SK-N-SH (cell line): ENCODE measurements around the gene PAGE2. TPM values are rescaled to one million over a fixed set of nuclear protein-coding genes. Genes with fewer than 3 reads are reported as not detected.

Experiments
- CTCF ChIA-PET: fragments of 300-600, 350-600 bp; formaldehyde crosslinking; extraction: SDS; loops from one replicate; lab custom pipeline; 2021; lab: Yijun Ruan, JAX
- POLR2A ChIA-PET: fragments of 350-600 bp; sonication (Branson Sonifier 250); formaldehyde crosslinking; extraction: SDS; loops from one replicate; lab custom pipeline; 2020; ENCODE audit warnings: antibody characterized with exemption, inconsistent platforms; lab: Yijun Ruan, JAX
- DNase-seq: peaks from one replicate; pipeline ENCODE4 v3.0.0; 2012
- H2AFZ ChIP-seq: fragments of 200-600 bp; sonication (generic); 2 replicates; pipeline ENCODE4 v1.8.1; 2016; ENCODE audit warnings: antibody characterized with exemption, mild to moderate bottlenecking, low read depth
- H3F3A ChIP-seq: fragments of 200-600 bp; sonication (generic); replicated peaks from 2 replicates; pipeline ENCODE3; 2016; ENCODE audit warnings: antibody characterized with exemption, mild to moderate bottlenecking; ENCODE audit not compliant: insufficient read depth
- H3K27ac ChIP-seq, 2 experiments: fragments of 200-500 bp in 1 of 2; fragments of 200-600 bp in 1 of 2; sonication (Bioruptor generic) in 1 of 2; sonication (generic), shearing (Covaris generic) in 1 of 2; 2 replicates each; pipeline versions ENCODE4 v1.5.1 to v1.6.1; 2014 to 2016; ENCODE audit warnings: low read depth in 2 of 2, inconsistent platforms in 1 of 2, low read length in 1 of 2, mild to moderate bottlenecking in 1 of 2, mixed read lengths in 1 of 2
- H3K27me3 ChIP-seq: fragments of 200-600 bp; sonication (generic), shearing (Covaris generic); 2 replicates; pipeline ENCODE4 v1.6.1; 2016; ENCODE audit warnings: mixed run types; ENCODE audit not compliant: insufficient read depth
- H3K36me3 ChIP-seq, 2 experiments: fragments of 200-500 bp in 1 of 2; fragments of 200-600 bp in 1 of 2; sonication (Bioruptor generic) in 1 of 2; sonication (generic) in 1 of 2; replicated peaks in 1 of 2; 2 replicates each; pipeline versions ENCODE3 to v1.5.1; 2014 to 2016; ENCODE audit warnings: low read length in 1 of 2, mild to moderate bottlenecking in 1 of 2; ENCODE audit not compliant: insufficient read depth in 2 of 2, control insufficient read depth in 1 of 2
- H3K4me1 ChIP-seq, 2 experiments: fragments of 200-500 bp in 1 of 2; fragments of 200-600 bp in 1 of 2; sonication (Bioruptor generic) in 1 of 2; sonication (generic), shearing (Covaris generic) in 1 of 2; 2 replicates each; pipeline versions ENCODE4 v1.5.1 to v1.6.1; 2014 to 2016; ENCODE audit warnings: low read depth in 1 of 2, low read length in 1 of 2, mixed run types in 1 of 2; ENCODE audit not compliant: insufficient read depth in 2 of 2, control insufficient read depth in 1 of 2
- H3K4me2 ChIP-seq: fragments of 200-600 bp; sonication (generic), shearing (Covaris generic); 2 replicates; pipeline ENCODE4 v1.6.1; 2017; ENCODE audit warnings: mixed run types
- H3K4me3 ChIP-seq, 2 experiments: fragments of 200-500 bp in 1 of 2; fragments of 200-600 bp in 1 of 2; sonication (Bioruptor generic) in 1 of 2; sonication (generic), shearing (Covaris generic) in 1 of 2; 2 replicates each; pipeline versions ENCODE4 v1.5.1 to v1.8.1; 2014 to 2016; ENCODE audit warnings: low read depth in 2 of 2, inconsistent platforms in 1 of 2, low read length in 1 of 2, mild to moderate bottlenecking in 1 of 2, mixed read lengths in 1 of 2, moderate library complexity in 1 of 2
- H3K79me2 ChIP-seq: fragments of 200-600 bp; sonication (generic); 2 replicates; pipeline ENCODE4 v1.8.1; 2017; ENCODE audit warnings: mild to moderate bottlenecking; ENCODE audit not compliant: insufficient read depth
- H3K9ac ChIP-seq: fragments of 200-600 bp; sonication (generic); 2 replicates; pipeline ENCODE4 v1.6.1; 2017; ENCODE audit warnings: mixed run types
- H3K9me2 ChIP-seq: fragments of 200-600 bp; sonication (generic); 2 replicates; pipeline ENCODE4 v1.6.1; 2017; ENCODE audit warnings: mixed run types
- H3K9me3 ChIP-seq: fragments of 200-600 bp; sonication (generic); 2 replicates; pipeline ENCODE4 v1.6.1; 2017; ENCODE audit warnings: mixed run types, mild to moderate bottlenecking, moderate library complexity
- H4K20me1 ChIP-seq: fragments of 200-600 bp; sonication (generic); 2 replicates; pipeline ENCODE4 v1.6.1; 2017; ENCODE audit warnings: mild to moderate bottlenecking, mixed run types; ENCODE audit not compliant: insufficient read depth
- CHD2 ChIP-seq: fragments of 150-350 bp; IDR thresholded peaks from 2 replicates; pipeline ENCODE4 v1.6.1; 2018; ENCODE audit warnings: low read length; ENCODE audit not compliant: partially characterized antibody
- ELF1 ChIP-seq: IDR thresholded peaks from 2 replicates; pipeline ENCODE4 v1.4.0; 2012
- EZH2phosphoT487 ChIP-seq: fragments of 200-600 bp; sonication (generic); IDR thresholded peaks from 2 replicates; pipeline ENCODE4 v1.6.1; 2017; ENCODE audit warnings: low read depth, mixed run types, mild to moderate bottlenecking, antibody characterized with exemption, moderate library complexity, borderline replicate concordance
- FOXM1 ChIP-seq: IDR thresholded peaks from 2 replicates; pipeline ENCODE4 v1.4.0; 2012; ENCODE audit warnings: low read depth, mild to moderate bottlenecking
- GABPA ChIP-seq: IDR thresholded peaks from 2 replicates; pipeline ENCODE4 v1.4.0; 2012; ENCODE audit warnings: low read depth, mild to moderate bottlenecking
- MAX ChIP-seq: IDR thresholded peaks from 2 replicates; pipeline ENCODE4 v1.4.0; 2012; ENCODE audit warnings: low read depth
- MEF2A ChIP-seq: IDR thresholded peaks from 2 replicates; pipeline ENCODE4 v1.4.0; 2012; ENCODE audit warnings: low read depth, borderline replicate concordance
- RAD21 ChIP-seq: IDR thresholded peaks from 2 replicates; pipeline ENCODE4 v1.6.1; 2012; ENCODE audit warnings: mild to moderate bottlenecking, low read length
- SIN3A ChIP-seq: IDR thresholded peaks from 2 replicates; pipeline ENCODE4 v1.6.1; 2012; ENCODE audit warnings: low read depth, mild to moderate bottlenecking, low read length, moderate library complexity, borderline replicate concordance
- SMC3 ChIP-seq: IDR thresholded peaks from 2 replicates; pipeline ENCODE4 v1.6.1; 2012; ENCODE audit warnings: low read depth, low read length, improper control_type of control experiment
- TAF1 ChIP-seq: IDR thresholded peaks from 2 replicates; pipeline ENCODE4 v1.6.1; 2012; ENCODE audit warnings: low read depth, mild to moderate bottlenecking, low read length, moderate library complexity, borderline replicate concordance
- TEAD4 ChIP-seq: IDR thresholded peaks from 2 replicates; pipeline ENCODE4 v1.4.0; 2012; ENCODE audit warnings: mild to moderate bottlenecking, borderline replicate concordance; ENCODE audit not compliant: insufficient read depth
- USF2 ChIP-seq: fragments of 150-350 bp; IDR thresholded peaks from 2 replicates; pipeline ENCODE4 v1.6.1; 2017; ENCODE audit warnings: antibody characterized with exemption, low read length, low read depth, borderline replicate concordance
- YY1 ChIP-seq: IDR thresholded peaks from 2 replicates; pipeline ENCODE4 v1.4.0; 2012; ENCODE audit warnings: low read depth, mild to moderate bottlenecking
- WGBS: methylation state at CpG from one replicate; pipeline ENCODE4 v1.1.6; 2017; ENCODE audit warnings: low lambda C conversion rate; 5-methylcytosine and 5-hydroxymethylcytosine counted together
- polyA plus RNA-seq, 3 experiments: library from polyadenylated mRNA; depleted of rRNA; stranded (reverse); fragments of >200 nt; gene quantifications; 2 replicates each; pipeline ENCODE4 v1.2.3, GENCODE V29; 2012

The PAGE2 gene
- polyA plus RNA-seq, 1 of the 3 experiments (the other 2 are of a cell fraction) = 4.2 TPM

GRCh38 chrX:55127692-55128091 is 38.9 kb downstream of the PAGE2 start (continued):
- TF ChIP-seq YY1 = no peak
- no peak for TF ChIP-seq RAD21
- no peak for TF ChIP-seq SIN3A
- no peak for TF ChIP-seq GABPA
- no peak for TF ChIP-seq MEF2A
- no peak for TF ChIP-seq TAF1
- no peak for TF ChIP-seq USF2
- TF ChIP-seq ELF1 = no peak
- no peak for TF ChIP-seq FOXM1
- TF ChIP-seq EZH2phosphoT487 = no peak

GRCh38 chrX:55129361-55129760 is 40.5 kb downstream of the PAGE2 start:
- Histone ChIP-seq H2AFZ (no peak overlapping the region), H3K27me3 (peaks cover 13% of the 10 kb centered on the region; the same call in 1 of the 2 replicates), H3K27ac (no peak overlapping the region), H3K36me3 (no peaks in the 10 kb centered on the region), H4K20me1 (no peaks in the 10 kb centered on the region), H3K4me1 (no peaks in the 10 kb centered on the region), H3K9me3 (no peaks in the 10 kb centered on the region), H3K4me2 (no peak overlapping the region), H3K4me3 (no peak overlapping the region), H3K9me2 (no peaks in the 10 kb centered on the region), H3K79me2 (no peaks in the 10 kb centered on the region), H3F3A (no peaks in the 10 kb centered on the region), H3K9ac (no peak overlapping the region)
- no peak for DNase-seq
- POLR2A ChIA-PET = no interaction called here
- TF ChIP-seq TAF1 = no peak
- no peak for TF ChIP-seq CHD2
- TF ChIP-seq MAX = no peak
- TF ChIP-seq SIN3A = no peak
- TF ChIP-seq TEAD4 = no peak
- 40% methylated on average over 2 of the region's 2 CpGs for WGBS
- CTCF ChIA-PET = no interaction called here

- DNase-seq = no peak
- no peak overlapping the region for H3K9ac ChIP-seq
- H3K4me1 ChIP-seq = no peaks in the 10 kb centered on the region
- WGBS = 17% methylated on average over 4 of the region's 4 CpGs
- POLR2A ChIA-PET = no interaction called here
- no peaks in the 10 kb centered on the region for H3K9me3 ChIP-seq
- H3K27ac ChIP-seq = no peak overlapping the region
- no peak overlapping the region for H3K4me2 ChIP-seq
- H3K36me3 ChIP-seq = no peaks in the 10 kb centered on the region
- no peaks in the 10 kb centered on the region for H3K79me2 ChIP-seq
- H3F3A ChIP-seq = no peaks in the 10 kb centered on the region
- H3K27me3 ChIP-seq = peaks cover 12% of the 10 kb centered on the region; the same call in 1 of the 2 replicates
- no peak overlapping the region for H2AFZ ChIP-seq
- H3K9me2 ChIP-seq = no peaks in the 10 kb centered on the region
- no peaks in the 10 kb centered on the region for H4K20me1 ChIP-seq
- CTCF ChIA-PET = no interaction called here
- H3K4me3 ChIP-seq = no peak overlapping the region
- TF ChIP-seq EZH2phosphoT487 (no peak), TAF1 (no peak), SMC3 (no peak), GABPA (no peak), MAX (no peak), ELF1 (no peak)
Measured at GRCh38 chrX:55130481-55130880, 41.7 kb downstream of the PAGE2 start.
